ENCODE measurements around the gene UMODL1. TPM values are rescaled to one million over a fixed set of nuclear protein-coding genes. Genes with fewer than 3 reads are reported as not detected.

Gene UMODL1
- total RNA-seq, 6 donors from 2014 or later = 0.07 to 6.3 (median 0.59) TPM; not detected in 1

GRCh38 chr21:42051788-42052187, 19.3 kb upstream of the UMODL1 start:
- H3K27me3 ChIP-seq = no peaks in the 10 kb centered on the region
- WGBS, 2 donors = 38% methylated on average over 4 to 9 of the region's 9 CpGs

GRCh38 chr21:42055425-42055824, 15.7 kb upstream of the UMODL1 start:
- peaks cover 23 to 38% (median 32%) of the 10 kb centered on the region in 4 donors for H3K4me1 ChIP-seq
- no peaks in the 10 kb centered on the region for H3K27me3 ChIP-seq
- DNase-seq = no peak
- no peak overlapping the region for H3K4me3 ChIP-seq
- no peak overlapping the region for H3K27ac ChIP-seq
- no peak for TF ChIP-seq CTCF (IDR thresholded peaks at IDR 0.05)
- TF ChIP-seq POLR2A (IDR thresholded peaks at IDR 0.05) = no peak
- no peak for TF ChIP-seq EP300 (IDR thresholded peaks at IDR 0.05)
- TF ChIP-seq POLR2AphosphoS5 (IDR thresholded peaks at IDR 0.05) = no peak
- H3K36me3 ChIP-seq = no peaks in the 10 kb centered on the region
- 87 to 93% methylated on average over 9 of the region's 9 CpGs for WGBS, 2 donors
- no peaks in the 10 kb centered on the region for H3K9me3 ChIP-seq
- ATAC-seq (ENCODE audit: low FRiP score in 2 of 2) = no peak

More at GRCh38 chr21:42051788-42052187, 19.3 kb upstream of the UMODL1 start:
- DNase-seq (no peak), ATAC-seq (ENCODE audit: low FRiP score in 2 of 2) (peak in 1 of 2 donors; percentile 23)
- Histone ChIP-seq H3K9me3 (no peaks in the 10 kb centered on the region), H3K4me3 (no peak overlapping the region), H3K27ac (no peak overlapping the region), H3K4me1 (peaks cover 4 to 7% (median 5%) of the 10 kb centered on the region in 4 donors), H3K36me3 (no peaks in the 10 kb centered on the region)
- no peak for TF ChIP-seq POLR2AphosphoS5 (IDR thresholded peaks at IDR 0.05)
- no peak for TF ChIP-seq POLR2A (IDR thresholded peaks at IDR 0.05)
- no peak for TF ChIP-seq CTCF (IDR thresholded peaks at IDR 0.05)
- TF ChIP-seq EP300 (IDR thresholded peaks at IDR 0.05) = no peak

GRCh38 chr21:42056468-42056867, 14.6 kb upstream of the UMODL1 start:
- TF ChIP-seq EP300 (IDR thresholded peaks at IDR 0.05) (no peak), CTCF (IDR thresholded peaks at IDR 0.05) (no peak), POLR2AphosphoS5 (IDR thresholded peaks at IDR 0.05) (no peak), POLR2A (IDR thresholded peaks at IDR 0.05) (no peak)
- DNase-seq = no peak
- Histone ChIP-seq H3K27me3 (no peaks in the 10 kb centered on the region), H3K27ac (peak overlapping the region; percentile 43 to 64 (median 60)), H3K36me3 (no peaks in the 10 kb centered on the region), H3K4me1 (peaks cover 23 to 43% (median 34%) of the 10 kb centered on the region in 4 donors), H3K9me3 (no peaks in the 10 kb centered on the region), H3K4me3 (peak overlapping the region in 1 of 4 donors; percentile 11)
- ATAC-seq (ENCODE audit: low FRiP score in 2 of 2) = no peak
- 60 to 66% methylated on average over 11 of the region's 11 CpGs for WGBS, 2 donors

DNA sequence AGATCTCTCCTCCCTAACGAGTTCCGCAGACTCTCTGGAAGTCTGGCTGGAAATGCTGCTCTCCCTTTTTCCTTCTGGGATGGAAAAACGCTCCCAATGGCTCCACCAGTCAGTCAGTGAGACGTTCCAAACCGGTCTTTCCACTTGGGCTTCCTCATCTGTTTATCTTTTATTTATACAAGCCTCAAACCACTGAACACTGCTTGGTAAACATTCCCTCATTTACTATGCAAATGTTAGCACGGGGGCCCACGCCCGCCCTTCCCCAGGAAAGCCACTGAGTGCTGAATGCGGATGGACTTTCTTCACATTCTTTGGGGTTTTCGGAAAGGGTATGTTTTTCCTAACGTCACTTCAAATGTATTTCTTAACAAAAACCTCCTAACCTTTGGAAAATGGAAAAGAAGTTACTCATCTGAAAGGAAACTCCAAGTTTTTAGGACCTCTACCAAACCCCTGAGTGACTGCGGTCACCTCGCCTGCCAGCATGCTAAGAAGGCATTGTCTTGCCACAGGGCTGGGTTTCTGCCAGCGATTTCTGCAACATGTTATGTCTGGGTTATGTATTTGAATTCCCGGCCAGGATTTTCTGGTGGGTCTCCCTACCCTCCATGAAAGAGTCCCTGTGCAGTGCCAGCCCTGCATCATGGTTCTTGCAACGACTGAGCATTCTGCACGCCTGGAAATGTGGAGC, 14.0 kb upstream of the UMODL1 start:
- Histone ChIP-seq H3K9me3 (no peaks in the 10 kb centered on the region), H3K27me3 (no peaks in the 10 kb centered on the region), H3K4me3 (peak overlapping the region in 1 of 4 donors; percentile 11), H3K36me3 (no peaks in the 10 kb centered on the region), H3K27ac (peak overlapping the region; percentile 43 to 69 (median 64)), H3K4me1 (peaks cover 23 to 49% (median 36%) of the 10 kb centered on the region in 4 donors)
- ATAC-seq (ENCODE audit: low FRiP score in 2 of 2) (peak; percentile 14 to 75), DNase-seq (peak; percentile 69 to 81)
- TF ChIP-seq POLR2A (IDR thresholded peaks at IDR 0.05) (no peak), CTCF (IDR thresholded peaks at IDR 0.05) (no peak), POLR2AphosphoS5 (IDR thresholded peaks at IDR 0.05) (peak in 1 of 2 donors; percentile 44), EP300 (IDR thresholded peaks at IDR 0.05) (peak in 1 of 4 donors; percentile 82)
- 35 to 42% methylated on average over 17 of the region's 17 CpGs for WGBS, 2 donors
